HepG2 (cell line): ENCODE results near the gene DYNLT5. TPM values are rescaled to one million over a fixed set of nuclear protein-coding genes. Genes with fewer than 3 reads are reported as not detected.

Experiments
- ATAC-seq: fragments of 200-7000 bp; cut with Tn5 transposase; 3 replicates; pipeline ENCODE4 v1.9.1; 2020; ENCODE audit warnings: mild to moderate bottlenecking, moderate library complexity
- BruUV-seq: library from RNA; stranded (reverse); fragments of 400-500 nt; replicated peaks from 2 replicates; lab custom pipeline; 2021; lab: Mats Ljungman, UMichigan
- CTCF ChIA-PET: fragments of 300-600 bp; formaldehyde crosslinking; extraction: SDS; loops from one replicate; lab custom pipeline; 2021; ENCODE audit warnings: low total read pairs, inconsistent platforms, low intra/inter-chr PET ratio; lab: Yijun Ruan, JAX
- POLR2A ChIA-PET: fragments of 350-600 bp; sonication (Branson Sonifier 250); formaldehyde crosslinking; loops from one replicate; lab custom pipeline; 2020; ENCODE audit warnings: antibody characterized with exemption, inconsistent platforms; lab: Yijun Ruan, JAX
- DNase-seq: peaks from one replicate; pipeline ENCODE4 v3.0.0-alpha.2; 2015; ENCODE audit warnings: low spot score
- FAIRE-seq: peaks from 3 replicates; lab custom pipeline; 2011; peaks lifted over from hg19 to GRCh38; lab: Jason Lieb, UNC
- H2AFZ ChIP-seq: one replicate; pipeline ENCODE4 v1.6.1; 2011; ENCODE audit warnings: low read length, inconsistent platforms
- H3K27ac ChIP-seq: fragments of 300-600 bp; 3 replicates; pipeline ENCODE4 v1.8.0; 2011; ENCODE audit warnings: mixed run types, mild to moderate bottlenecking, mixed read lengths, low read length, inconsistent platforms; ENCODE audit not compliant: insufficient read depth; ENCODE audit errors: extremely low read length
- H3K27me3 ChIP-seq, 2 experiments: fragments of 200-600 bp in 1 of 2; 2 replicates in 1 of 2; 3 replicates in 1 of 2; pipeline versions ENCODE4 v1.6.0 to v1.8.0; 2011; ENCODE audit warnings: low read length in 2 of 2, mild to moderate bottlenecking in 2 of 2, moderate library complexity in 2 of 2, inconsistent platforms in 1 of 2; ENCODE audit not compliant: insufficient read depth in 2 of 2, control insufficient read depth in 1 of 2
- H3K36me3 ChIP-seq, 2 experiments: fragments of 200-600 bp in 1 of 2; replicated peaks in 1 of 2; 2 replicates in 1 of 2; 3 replicates in 1 of 2; pipeline versions ENCODE4 v1.5.1 to v1.8.0; 2011; ENCODE audit warnings: low read length in 2 of 2, inconsistent platforms in 1 of 2; ENCODE audit not compliant: insufficient read depth in 2 of 2, control insufficient read depth in 1 of 2
- H3K4me1 ChIP-seq: 2 replicates; pipeline ENCODE4 v1.5.1; 2012; ENCODE audit warnings: low read length, inconsistent platforms; ENCODE audit not compliant: insufficient read depth
- H3K4me2 ChIP-seq: 2 replicates; pipeline ENCODE4 v1.6.0; 2011; ENCODE audit warnings: low read depth, low read length, inconsistent platforms
- H3K4me3 ChIP-seq, 3 experiments: fragments of 200-600 bp in 1 of 3; sonication (generic), shearing (Covaris generic) in 1 of 3; replicated peaks in 1 of 3; 2 replicates each; pipeline ENCODE4 v1.5.1; 2011 to 2016; ENCODE audit warnings: low read length in 3 of 3, inconsistent platforms in 2 of 3, low read depth in 2 of 3, mild to moderate bottlenecking in 2 of 3, control low read depth in 1 of 3, mixed read lengths in 1 of 3; ENCODE audit not compliant: insufficient read depth in 1 of 3
- H3K79me2 ChIP-seq: one replicate; pipeline ENCODE4 v1.6.1; 2011; ENCODE audit warnings: low read length, inconsistent platforms; ENCODE audit not compliant: insufficient read depth
- H3K9ac ChIP-seq: 2 replicates; pipeline ENCODE4 v1.6.0; 2011; ENCODE audit warnings: mild to moderate bottlenecking, low read depth, low read length, inconsistent platforms; ENCODE audit not compliant: insufficient read depth
- H3K9me3 ChIP-seq: 2 replicates; pipeline ENCODE4 v1.5.1; 2012; ENCODE audit warnings: mild to moderate bottlenecking, low read length
- H4K20me1 ChIP-seq: 2 replicates; pipeline ENCODE4 v1.6.0; 2011; ENCODE audit warnings: inconsistent platforms, mild to moderate bottlenecking, low read length, moderate library complexity; ENCODE audit not compliant: insufficient read depth
- HOXA5 ChIP-seq: sonication (generic); formaldehyde crosslinking; IDR thresholded peaks from 2 replicates; pipeline ENCODE4 v1.4.0; 2020; ENCODE audit warnings: missing genetic modification reagents
- NFATC3 ChIP-seq: sonication (generic); formaldehyde crosslinking; IDR thresholded peaks from 2 replicates; pipeline ENCODE4 v1.5.1; 2020; ENCODE audit warnings: mild to moderate bottlenecking, missing genetic modification reagents
- NR1H2 ChIP-seq: sonication (generic); formaldehyde crosslinking; IDR thresholded peaks from 2 replicates; pipeline ENCODE4 v1.8.1; 2022; ENCODE audit warnings: low read depth, missing genetic modification reagents, borderline replicate concordance
- ZBTB7B ChIP-seq: sonication (generic); formaldehyde crosslinking; IDR thresholded peaks from 2 replicates; pipeline ENCODE4 v1.4.0; 2020; ENCODE audit warnings: missing genetic modification reagents
- ZNF546 ChIP-seq: sonication (generic); formaldehyde crosslinking; conservative IDR thresholded peaks from 2 replicates; pipeline ENCODE4 v1.8.1; 2023; ENCODE audit warnings: mild to moderate bottlenecking, missing genetic modification reagents
- ZNF605 ChIP-seq: sonication (generic); formaldehyde crosslinking; IDR thresholded peaks from 2 replicates; pipeline ENCODE4 v1.8.0; 2022; ENCODE audit warnings: mild to moderate bottlenecking, missing genetic modification reagents
- WGBS: methylation state at CpG from one replicate; pipeline ENCODE4 v1.1.6; 2017; ENCODE audit warnings: low lambda C conversion rate; 5-methylcytosine and 5-hydroxymethylcytosine counted together
- in situ Hi-C: cut with HindIII; loops from 2 replicates; pipeline ENCODE4 v1.10.0; 2017; ENCODE audit warnings: low pct_unique_long_range_greater_than_20kb; ENCODE audit not compliant: extremely low pct_ligation_motif_present
- intact Hi-C: fragments of 100-400 bp; cut with micrococcal nuclease; formaldehyde crosslinking; loops from one replicate; pipeline ENCODE4 v1.10.0; 2022; ENCODE audit not compliant: unreplicated experiment
- polyA plus RNA-seq, 8 experiments: library from polyadenylated mRNA; depleted of rRNA in 3 of 8; stranded (reverse) in 7 of 8; unstranded in 1 of 8; fragments of >200 nt; fragmentation: Illumina TruSeq in 4 of 8; extraction: Trizol in 4 of 8; gene quantifications; 2 replicates each; pipeline versions ENCODE4 v1.2.1 to v1.2.3, GENCODE V29; 2011 to 2016; ENCODE audit warnings: low read depth in 4 of 8, missing spikeins in 1 of 8, mixed read lengths in 1 of 8; ENCODE audit not compliant: insufficient read depth in 1 of 8
- total RNA-seq, 5 experiments: library from RNA; depleted of rRNA; stranded (reverse); fragments of >200 nt; fragmentation: Illumina TruSeq; extraction: Trizol; gene quantifications; 2 replicates each; pipeline ENCODE4 v1.2.3, GENCODE V29; 2016; ENCODE audit warnings: low read depth in 1 of 5
- TF ChIP-seq, protein P1 (sequence below): sonication (generic); formaldehyde crosslinking; IDR thresholded peaks from 2 replicates; pipeline ENCODE4 v1.5.0; 2020; ENCODE audit warnings: mild to moderate bottlenecking, missing genetic modification reagents, borderline replicate concordance

Gene DYNLT5
- total and polyA plus RNA-seq, 2 of the 13 experiments (the other 11 are each of a cell fraction or from before 2014, with no cell fraction given): not detected

DNA sequence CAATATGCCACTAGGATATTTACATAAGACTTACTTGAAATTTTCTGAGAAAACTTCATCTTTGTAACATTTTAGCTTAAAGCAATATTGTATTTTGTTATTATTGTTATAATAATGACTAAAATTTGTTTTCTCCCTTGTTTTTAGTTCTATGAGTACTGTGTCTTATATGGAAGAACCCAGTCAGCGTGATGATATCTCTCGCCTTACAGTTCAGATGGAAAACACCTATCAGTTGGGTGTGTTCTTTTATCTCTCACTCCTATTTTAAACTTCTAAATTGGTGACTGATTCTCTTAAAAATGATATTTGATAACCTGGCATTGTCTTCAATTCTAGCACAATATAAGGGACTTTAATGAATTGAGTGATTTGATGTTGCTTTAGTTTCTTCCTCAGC is 18.0 kb downstream of the DYNLT5 start:
- TF ChIP-seq NR1H2 (no peak), ZBTB7B (CRISPR knock-in tag) (no peak), ZNF605 (CRISPR knock-in tag) (no peak), NFATC3 (CRISPR knock-in tag) (no peak), HOXA5 (CRISPR knock-in tag) (no peak), ZNF546 (CRISPR knock-in tag) (no peak)
- TF ChIP-seq, protein P1, sequence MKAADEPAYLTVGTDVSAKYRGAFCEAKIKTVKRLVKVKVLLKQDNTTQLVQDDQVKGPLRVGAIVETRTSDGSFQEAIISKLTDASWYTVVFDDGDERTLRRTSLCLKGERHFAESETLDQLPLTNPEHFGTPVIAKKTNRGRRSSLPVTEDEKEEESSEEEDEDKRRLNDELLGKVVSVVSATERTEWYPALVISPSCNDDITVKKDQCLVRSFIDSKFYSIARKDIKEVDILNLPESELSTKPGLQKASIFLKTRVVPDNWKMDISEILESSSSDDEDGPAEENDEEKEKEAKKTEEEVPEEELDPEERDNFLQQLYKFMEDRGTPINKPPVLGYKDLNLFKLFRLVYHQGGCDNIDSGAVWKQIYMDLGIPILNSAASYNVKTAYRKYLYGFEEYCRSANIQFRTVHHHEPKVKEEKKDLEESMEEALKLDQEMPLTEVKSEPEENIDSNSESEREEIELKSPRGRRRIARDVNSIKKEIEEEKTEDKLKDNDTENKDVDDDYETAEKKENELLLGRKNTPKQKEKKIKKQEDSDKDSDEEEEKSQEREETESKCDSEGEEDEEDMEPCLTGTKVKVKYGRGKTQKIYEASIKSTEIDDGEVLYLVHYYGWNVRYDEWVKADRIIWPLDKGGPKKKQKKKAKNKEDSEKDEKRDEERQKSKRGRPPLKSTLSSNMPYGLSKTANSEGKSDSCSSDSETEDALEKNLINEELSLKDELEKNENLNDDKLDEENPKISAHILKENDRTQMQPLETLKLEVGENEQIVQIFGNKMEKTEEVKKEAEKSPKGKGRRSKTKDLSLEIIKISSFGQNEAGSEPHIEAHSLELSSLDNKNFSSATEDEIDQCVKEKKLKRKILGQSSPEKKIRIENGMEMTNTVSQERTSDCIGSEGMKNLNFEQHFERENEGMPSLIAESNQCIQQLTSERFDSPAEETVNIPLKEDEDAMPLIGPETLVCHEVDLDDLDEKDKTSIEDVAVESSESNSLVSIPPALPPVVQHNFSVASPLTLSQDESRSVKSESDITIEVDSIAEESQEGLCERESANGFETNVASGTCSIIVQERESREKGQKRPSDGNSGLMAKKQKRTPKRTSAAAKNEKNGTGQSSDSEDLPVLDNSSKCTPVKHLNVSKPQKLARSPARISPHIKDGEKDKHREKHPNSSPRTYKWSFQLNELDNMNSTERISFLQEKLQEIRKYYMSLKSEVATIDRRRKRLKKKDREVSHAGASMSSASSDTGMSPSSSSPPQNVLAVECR: no peak
- Histone ChIP-seq H3K4me2 (no peak overlapping the region), H2AFZ (no peak overlapping the region), H3K9me3 (no peaks in the 10 kb centered on the region), H3K36me3 (no peaks in the 10 kb centered on the region), H3K9ac (no peak overlapping the region), H4K20me1 (no peaks in the 10 kb centered on the region), H3K27me3 (no peaks in the 10 kb centered on the region), H3K27ac (no peak overlapping the region), H3K4me3 (no peak overlapping the region), H3K79me2 (no peaks in the 10 kb centered on the region), H3K4me1 (no peaks in the 10 kb centered on the region)
- FAIRE-seq (no peak), DNase-seq (no peak), ATAC-seq (no peak)
- ChIA-PET POLR2A (no interaction called here), CTCF (no interaction called here)
- in situ Hi-C loops (no loop called here), intact Hi-C loops (no loop called here)
- no TSS peak for BruUV-seq
- WGBS: 74% methylated on average over 2 of the region's 2 CpGs
